Heart left ventricle (tissue), 16 donors: ENCODE measurements around the gene ARHGEF37. TPM values are rescaled to one million over a fixed set of nuclear protein-coding genes. Genes with fewer than 3 reads are reported as not detected.

ENCODE experiments used
- ATAC-seq, 4 donors: fragments of 200-7000 bp; cut with Tn5 transposase; one replicate each; pipeline ENCODE4 v1.9.1; 2020 to 2022; ENCODE audit warnings: moderate library complexity in 4 of 4, mild to moderate bottlenecking in 3 of 4, moderate number of reproducible peaks in 1 of 4
- DNase-seq, 5 donors: peaks; one replicate each; pipeline ENCODE4 v3.0.0-alpha.2; 2020
- H3K27ac ChIP-seq, 12 donors: fragments of 200-600 bp; sonication (generic) in 4 of 12; one replicate each; pipeline versions ENCODE4 v1.5.0 to v1.8.0; 2016 to 2022; ENCODE audit warnings: mild to moderate bottlenecking in 2 of 12
- H3K27me3 ChIP-seq, 9 donors: fragments of 200-600 bp; sonication (generic) in 2 of 9; one replicate each; pipeline versions ENCODE4 v1.5.1 to v1.8.0; 2016 to 2022; ENCODE audit warnings: mild to moderate bottlenecking in 3 of 9
- H3K36me3 ChIP-seq, 9 donors: fragments of 200-600 bp; sonication (generic) in 2 of 9; one replicate each; pipeline versions ENCODE4 v1.5.0 to v1.8.0; 2018 to 2022; ENCODE audit warnings: mild to moderate bottlenecking in 2 of 9
- H3K4me1 ChIP-seq, 12 donors: fragments of 200-600 bp; sonication (generic) in 4 of 12; one replicate each; pipeline versions ENCODE4 v1.5.0 to v1.8.0; 2016 to 2022; ENCODE audit warnings: mild to moderate bottlenecking in 3 of 12
- H3K4me3 ChIP-seq, 12 donors: fragments of 200-600 bp; sonication (generic) in 4 of 12; one replicate each; pipeline versions ENCODE4 v1.5.0 to v1.8.0; 2017 to 2022; ENCODE audit warnings: mild to moderate bottlenecking in 9 of 12, moderate library complexity in 4 of 12
- H3K9me3 ChIP-seq, 12 donors: fragments of 200-600 bp; sonication (generic) in 4 of 12; one replicate each; pipeline versions ENCODE4 v1.5.0 to v1.8.0; 2016 to 2022; ENCODE audit warnings: mild to moderate bottlenecking in 1 of 12
- POLR2A ChIP-seq, 2 donors: fragments of 450-650 bp; IDR thresholded peaks; one replicate each; pipeline ENCODE4 v1.6.1; 2017; ENCODE audit warnings: antibody characterized with exemption in 2 of 2, mild to moderate bottlenecking in 2 of 2, moderate library complexity in 2 of 2
- WGBS, 4 donors: extraction: QIAGEN DNeasy Blood & Tissue Kit in 2 of 4; methylation state at CpG; one replicate each; pipeline versions ENCODE4 v1.1.5 to v1.1.7; 2013 to 2018; 5-methylcytosine and 5-hydroxymethylcytosine counted together
- intact Hi-C, 10 donors: fragments of 100-400 bp; cut with DNase I; formaldehyde crosslinking; loops; one replicate each; pipeline versions ENCODE4 v1.11.1 to v1.14.2; 2022
- polyA plus RNA-seq, 2 donors: library from polyadenylated mRNA; stranded (reverse); fragments of 200-250 nt; gene quantifications; one replicate each; pipeline ENCODE4 v1.2.3, GENCODE V29; 2013
- total RNA-seq, 9 donors: library from RNA; depleted of rRNA in 2 of 9; stranded (reverse); fragments of >200 nt in 2 of 9; fragmentation: NEBNext Ultra II Directional in 3 of 9; extraction: Animal tissue kit (Norgen Biotek cat#: 25700) in 3 of 9; gene quantifications; one replicate each; pipeline versions ENCODE4 v1.1.0 to v1.2.4, GENCODE V29; 2016 to 2023
- TF ChIP-seq, protein P1 (sequence below), 12 donors: fragments of 200-600 bp; sonication (generic) in 4 of 12; IDR thresholded peaks; one replicate each; pipeline versions ENCODE4 v1.5.0 to v1.8.0; 2018 to 2022; ENCODE audit warnings: antibody characterized with exemption in 12 of 12, mild to moderate bottlenecking in 5 of 12
- donor health status: ischemic (EF 13 %, LVEDD 7.1; RV severe dilation, severe dysfunction).
- donor health status: healthy with polysubstance abuse.
- donor health status: DM: no; HTN: yes; CAD: no.
- donor health status: DM: no; HTN: no; CAD: no.
- donor health status: ischemic (EF 25% LVEDD 6.9; RV normal size, moderate dysfunction).
- donor health status: ischemic (EF 25% LVEDD 5.7; RV mildly dilated, moderate dysfunction).
- donor health status: healthy.
- donor health status: DM: yes; HTN: yes; CAD: no.
- donor health status: ischemic (EF 35%, LVEDD 5.7; RV mildly dilated, moderate dysfunction).
- donor health status: nonischemic (EF 11% LVEDD 7.7; RV severe dilation, severe dysfunction).
- donor health status: DM: yes; HTN: yes; CAD: no.
- donor health status: PGD.
- donor health status: ischemic (EF 29% LVEDD 5.4; RV normal size, mild dysfunction).
- donor health status: nonischemic (EF 23%, LVEDD 6.1; RV moderate dilation, normal function).

Gene ARHGEF37
- total and polyA plus RNA-seq, 11 donors = 8.1 to 28.5 (median 17.9) TPM

- Histone ChIP-seq H3K36me3 (no peaks in the 10 kb centered on the region), H3K27ac (peak overlapping the region in 9 of 12 donors; percentile 85 to 99 (median 89)), H3K4me3 (no peak overlapping the region), H3K4me1 (peaks cover 0 to 60% (median 23%) of the 10 kb centered on the region in 12 donors), H3K27me3 (no peaks in the 10 kb centered on the region), H3K9me3 (no peaks in the 10 kb centered on the region)
- TF ChIP-seq POLR2A (IDR thresholded peaks at IDR 0.05) = no peak
- TF ChIP-seq, protein P1, sequence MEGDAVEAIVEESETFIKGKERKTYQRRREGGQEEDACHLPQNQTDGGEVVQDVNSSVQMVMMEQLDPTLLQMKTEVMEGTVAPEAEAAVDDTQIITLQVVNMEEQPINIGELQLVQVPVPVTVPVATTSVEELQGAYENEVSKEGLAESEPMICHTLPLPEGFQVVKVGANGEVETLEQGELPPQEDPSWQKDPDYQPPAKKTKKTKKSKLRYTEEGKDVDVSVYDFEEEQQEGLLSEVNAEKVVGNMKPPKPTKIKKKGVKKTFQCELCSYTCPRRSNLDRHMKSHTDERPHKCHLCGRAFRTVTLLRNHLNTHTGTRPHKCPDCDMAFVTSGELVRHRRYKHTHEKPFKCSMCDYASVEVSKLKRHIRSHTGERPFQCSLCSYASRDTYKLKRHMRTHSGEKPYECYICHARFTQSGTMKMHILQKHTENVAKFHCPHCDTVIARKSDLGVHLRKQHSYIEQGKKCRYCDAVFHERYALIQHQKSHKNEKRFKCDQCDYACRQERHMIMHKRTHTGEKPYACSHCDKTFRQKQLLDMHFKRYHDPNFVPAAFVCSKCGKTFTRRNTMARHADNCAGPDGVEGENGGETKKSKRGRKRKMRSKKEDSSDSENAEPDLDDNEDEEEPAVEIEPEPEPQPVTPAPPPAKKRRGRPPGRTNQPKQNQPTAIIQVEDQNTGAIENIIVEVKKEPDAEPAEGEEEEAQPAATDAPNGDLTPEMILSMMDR (IDR thresholded peaks at IDR 0.05) = no peak
- no peak for DNase-seq
- no peak for ATAC-seq
- intact Hi-C loops = loop anchor here in 1 of 10 donors (5.0 kb wide), 1 partner anchor 50 kb away; the partner anchor contains the start of gene PPARGC1B
- 60 to 70% (median 64%) methylated on average over 9 of the region's 9 CpGs for WGBS, 4 donors
Measured at GRCh38 chr5:149682532-149683075, 101.3 kb downstream of the ARHGEF37 start.

GRCh38 chr5:149683964-149684363 lies 102.7 kb downstream of the ARHGEF37 start:
- intact Hi-C loops = loop anchor here in 1 of 10 donors (5.0 kb wide), 1 partner anchor 48 kb away; the partner anchor contains the start of gene PPARGC1B
- H3K27me3 ChIP-seq = no peaks in the 10 kb centered on the region
- H3K9me3 ChIP-seq = no peaks in the 10 kb centered on the region
- ATAC-seq (no peak), DNase-seq (no peak)
- no peak overlapping the region for H3K4me3 ChIP-seq
- TF ChIP-seq, protein P1 (IDR thresholded peaks at IDR 0.05) = no peak
- no peak for TF ChIP-seq POLR2A (IDR thresholded peaks at IDR 0.05)
- H3K36me3 ChIP-seq = no peaks in the 10 kb centered on the region
- 81 to 90% (median 87%) methylated on average over 6 of the region's 6 CpGs for WGBS, 4 donors
- peak overlapping the region in 7 of 12 donors; percentile 9 to 59 (median 39) for H3K27ac ChIP-seq
- peaks cover 0 to 57% (median 27%) of the 10 kb centered on the region in 12 donors for H3K4me1 ChIP-seq

DNA sequence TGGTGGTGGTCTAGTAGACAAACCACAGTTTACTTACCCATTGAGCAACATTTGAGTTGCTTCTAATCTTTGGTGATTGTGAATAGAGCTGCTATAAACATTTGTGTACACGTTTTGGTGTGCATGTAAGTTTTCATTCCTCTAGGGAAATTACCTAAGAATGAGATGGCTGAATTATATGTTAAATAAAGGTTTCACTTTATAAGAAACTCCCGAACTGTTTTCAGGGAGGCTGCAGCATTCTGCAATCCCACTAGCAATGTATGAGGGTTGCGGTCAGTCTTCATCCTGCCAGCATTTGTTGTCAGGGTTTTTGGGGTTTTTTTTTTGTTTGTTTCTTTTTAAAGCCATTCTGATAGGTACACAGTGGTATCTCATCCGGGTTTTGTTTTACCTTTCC lies 103.1 kb downstream of the ARHGEF37 start:
- Histone ChIP-seq H3K27ac (peak overlapping the region in 7 of 12 donors; percentile 9 to 59 (median 39)), H3K36me3 (no peaks in the 10 kb centered on the region), H3K4me3 (no peak overlapping the region), H3K9me3 (no peaks in the 10 kb centered on the region), H3K4me1 (peaks cover 0 to 53% (median 27%) of the 10 kb centered on the region in 12 donors), H3K27me3 (no peaks in the 10 kb centered on the region)
- WGBS, 4 donors = 49 to 62% (median 55%) methylated on average over 4 of the region's 4 CpGs
- ATAC-seq (no peak), DNase-seq (no peak)
- intact Hi-C loops = loop anchor here in 1 of 10 donors (5.0 kb wide), 1 partner anchor 48 kb away; the partner anchor contains the start of gene PPARGC1B
- TF ChIP-seq, protein P1 (IDR thresholded peaks at IDR 0.05) = no peak
- no peak for TF ChIP-seq POLR2A (IDR thresholded peaks at IDR 0.05)

Other genes with a start within 250 kb of the ARHGEF37 start
- 10 to 100 TPM in 5 of 9 donors, 1 to 10 TPM in 4; 6.7 to 14.0 (median 10.2) TPM for gene GRPEL2, start 236.0 kb upstream of the ARHGEF37 start, total RNA-seq
- gene GRPEL2, start 236.0 kb upstream of the ARHGEF37 start, polyA plus RNA-seq = 1 to 10 TPM; 5.1 to 6.8 TPM
- 1 to 10 TPM; 2.3 to 6.8 (median 3.7) TPM for gene PCYOX1L, start 223.5 kb upstream of the ARHGEF37 start, total RNA-seq
- gene PCYOX1L, start 223.5 kb upstream of the ARHGEF37 start, polyA plus RNA-seq = 1 to 10 TPM; 2.3 to 6.5 TPM
- gene IL17B, start 202.2 kb upstream of the ARHGEF37 start, total RNA-seq = under 1 TPM in 2 of 9 donors, not detected in 7; 0.35 to 0.42 TPM
- under 1 TPM in 1 of 2 donors, not detected in 1; 0.33 TPM for gene IL17B, start 202.2 kb upstream of the ARHGEF37 start, polyA plus RNA-seq
- 100 to 1,000 TPM; 156 to 242 (median 210) TPM for gene CSNK1A1, start 30.1 kb upstream of the ARHGEF37 start, total RNA-seq
- gene CSNK1A1, start 30.1 kb upstream of the ARHGEF37 start, polyA plus RNA-seq = 100 to 1,000 TPM in 1 of 2 donors, 10 to 100 TPM in 1; 42.5 to 172 TPM
- 10 to 100 TPM; 17.8 to 34.3 (median 24.4) TPM for gene PPARGC1B, start 148.8 kb downstream of the ARHGEF37 start, total RNA-seq
- gene PPARGC1B, start 148.8 kb downstream of the ARHGEF37 start, polyA plus RNA-seq = 10 to 100 TPM in 1 of 2 donors, 1 to 10 TPM in 1; 5.0 to 12.8 TPM